IPS-20b (cell line): ENCODE results near the gene GPR137.

Source experiments
- H3K27ac ChIP-seq: one replicate; pipeline ENCODE4 v1.5.1; 2013; ENCODE audit warnings: low read length
- H3K27me3 ChIP-seq: 2 replicates; pipeline ENCODE4 v1.6.1; 2013; ENCODE audit warnings: mild to moderate bottlenecking, low read length, inconsistent platforms; ENCODE audit not compliant: insufficient read depth
- H3K36me3 ChIP-seq: 2 replicates; pipeline ENCODE4 v1.6.1; 2013; ENCODE audit warnings: low read depth, mild to moderate bottlenecking, inconsistent platforms, low read length, moderate library complexity; ENCODE audit not compliant: insufficient read depth
- H3K4me1 ChIP-seq: 2 replicates; pipeline ENCODE4 v1.6.1; 2013; ENCODE audit warnings: mild to moderate bottlenecking, control low read depth, inconsistent platforms, low read length, moderate library complexity; ENCODE audit not compliant: insufficient read depth
- H3K4me3 ChIP-seq: 2 replicates; pipeline ENCODE4 v1.5.1; 2013; ENCODE audit warnings: mild to moderate bottlenecking, low read length, inconsistent platforms
- H3K9ac ChIP-seq: 2 replicates; pipeline ENCODE4 v1.6.1; 2013; ENCODE audit warnings: low read depth, mild to moderate bottlenecking, inconsistent platforms, low read length, moderate library complexity
- H3K9me3 ChIP-seq: 2 replicates; pipeline ENCODE4 v1.6.1; 2013; ENCODE audit warnings: mild to moderate bottlenecking, low read depth, low read length, inconsistent platforms; ENCODE audit not compliant: insufficient read depth

The GPR137 gene, protein sequence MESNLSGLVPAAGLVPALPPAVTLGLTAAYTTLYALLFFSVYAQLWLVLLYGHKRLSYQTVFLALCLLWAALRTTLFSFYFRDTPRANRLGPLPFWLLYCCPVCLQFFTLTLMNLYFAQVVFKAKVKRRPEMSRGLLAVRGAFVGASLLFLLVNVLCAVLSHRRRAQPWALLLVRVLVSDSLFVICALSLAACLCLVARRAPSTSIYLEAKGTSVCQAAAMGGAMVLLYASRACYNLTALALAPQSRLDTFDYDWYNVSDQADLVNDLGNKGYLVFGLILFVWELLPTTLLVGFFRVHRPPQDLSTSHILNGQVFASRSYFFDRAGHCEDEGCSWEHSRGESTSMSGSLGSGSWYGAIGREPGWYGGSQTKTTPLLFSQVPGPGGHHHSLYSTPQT

DNA sequence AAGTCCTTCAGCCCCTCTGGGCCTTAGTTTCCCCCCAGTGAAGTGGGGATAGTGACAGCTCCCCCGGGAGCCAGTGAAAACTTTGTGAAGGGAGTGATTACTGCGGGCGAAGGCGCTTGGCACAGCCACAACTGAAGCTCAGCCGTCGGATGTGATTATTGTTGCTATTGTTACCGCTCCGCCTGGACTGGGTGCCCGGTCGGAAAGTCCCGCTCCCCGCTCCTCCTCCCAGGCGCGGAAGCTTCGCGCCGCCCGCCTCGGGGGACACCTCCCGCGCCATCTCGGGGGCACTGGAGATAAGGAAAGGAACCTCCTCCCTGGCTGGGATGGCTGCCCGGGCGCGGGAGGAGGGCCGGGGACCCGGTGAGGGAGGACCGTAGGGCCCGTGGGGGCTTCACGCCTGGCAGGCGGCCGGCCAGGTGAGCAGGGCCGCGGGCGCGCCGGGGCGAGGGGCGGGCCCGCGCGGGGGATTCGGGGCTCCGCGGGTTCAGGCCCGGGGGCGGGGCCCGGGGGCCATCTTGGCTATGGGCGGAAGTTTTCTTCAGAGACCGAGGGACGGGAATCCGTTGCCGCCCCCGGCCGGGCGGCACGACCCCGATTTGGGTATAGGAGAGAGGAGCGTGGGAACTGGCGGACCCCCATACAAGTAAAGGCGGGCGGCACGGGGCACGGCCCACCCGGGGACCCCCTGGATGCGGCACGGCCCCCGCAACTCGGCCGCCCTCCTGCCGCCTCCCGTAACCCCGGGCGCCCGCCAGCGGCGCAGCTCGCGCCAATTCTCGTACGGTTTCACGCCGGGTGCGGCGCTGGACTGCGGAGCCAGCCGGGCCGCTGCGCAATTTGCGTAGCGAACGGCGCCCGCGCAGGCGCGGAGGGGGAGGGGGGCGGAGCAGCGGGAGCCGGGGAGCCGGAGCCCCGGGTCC, at the start of gene GPR137:
TSS of gene GPR137 (plus strand) at position 887 of the 923 bp plus-strand sequence. CDS start 677 bp downstream, outside the sequence.
- Histone ChIP-seq H3K9ac (peak within 1 kb of the TSS; percentile 56; the same call in 1 of the 2 replicates), H3K27ac (no peak within 1 kb of the TSS), H3K4me3 (peak within 1 kb of the TSS; percentile 82)

DNA sequence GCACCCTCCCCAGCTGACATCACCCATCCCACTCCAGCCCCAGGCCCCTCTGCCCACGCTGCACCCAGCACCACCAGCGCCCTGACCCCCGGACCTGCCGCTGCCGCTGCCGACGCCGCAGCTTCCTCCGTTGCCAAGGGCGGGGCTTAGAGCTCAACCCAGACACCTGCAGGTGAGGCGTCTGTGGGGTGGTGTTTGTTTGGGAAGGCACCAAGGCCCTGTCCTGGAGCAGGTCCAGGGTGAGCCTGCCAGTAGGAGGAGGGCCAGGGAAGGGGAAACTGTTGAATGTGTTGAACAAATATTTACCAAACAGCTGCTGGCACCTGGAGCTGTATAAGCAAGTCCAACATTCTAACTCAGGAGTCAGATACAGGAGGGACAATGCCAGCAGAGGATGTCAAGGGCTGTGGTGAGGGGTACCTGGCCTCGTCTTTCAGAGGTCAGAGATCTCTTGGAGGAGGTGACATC, 48.1 kb upstream of the GPR137 start:
- H3K27ac ChIP-seq, result no peak overlapping the region
- H3K4me1 ChIP-seq, result peaks cover 7% of the 10 kb centered on the region; the same call in 1 of the 2 replicates
- no peak overlapping the region for H3K9ac ChIP-seq
- H3K27me3 ChIP-seq, result peaks cover 20% of the 10 kb centered on the region
- no peaks in the 10 kb centered on the region for H3K9me3 ChIP-seq
- peaks cover 13% of the 10 kb centered on the region for H3K36me3 ChIP-seq
- no peak overlapping the region for H3K4me3 ChIP-seq

More for the DNA sequence above, at the start of gene GPR137:
- no peaks in the 10 kb centered on the region for H3K4me1 ChIP-seq
- no peaks in the 10 kb centered on the region for H3K36me3 ChIP-seq
- no peaks in the 10 kb centered on the region for H3K9me3 ChIP-seq
- H3K27me3 ChIP-seq, result peaks cover 25% of the 10 kb centered on the region

DNA sequence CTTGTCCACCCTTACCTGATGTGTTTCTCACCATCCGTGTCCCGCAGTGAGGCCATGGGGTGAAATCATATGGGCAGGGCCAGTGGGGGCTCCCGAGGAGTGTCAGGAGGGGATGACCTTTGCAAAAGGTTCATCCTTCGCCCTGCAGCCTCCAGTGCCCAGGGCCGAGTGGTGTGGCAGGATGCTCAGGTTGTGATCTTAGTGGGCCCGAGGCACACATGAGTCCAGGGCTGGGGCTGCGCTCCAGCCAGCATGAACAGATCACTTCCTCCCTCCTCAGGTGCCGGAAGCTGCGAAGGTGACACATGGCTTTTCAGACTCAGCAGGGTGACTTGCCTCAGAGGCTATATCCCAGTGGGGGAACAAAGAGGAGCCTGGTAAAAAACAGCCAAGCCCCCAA, 47.6 kb upstream of the GPR137 start:
- peaks cover 15% of the 10 kb centered on the region for H3K27me3 ChIP-seq
- peaks cover 7% of the 10 kb centered on the region; the same call in 1 of the 2 replicates for H3K4me1 ChIP-seq
- H3K4me3 ChIP-seq, result no peak overlapping the region
- no peaks in the 10 kb centered on the region for H3K9me3 ChIP-seq
- no peak overlapping the region for H3K27ac ChIP-seq
- no peak overlapping the region for H3K9ac ChIP-seq
- H3K36me3 ChIP-seq, result peaks cover 14% of the 10 kb centered on the region

DNA sequence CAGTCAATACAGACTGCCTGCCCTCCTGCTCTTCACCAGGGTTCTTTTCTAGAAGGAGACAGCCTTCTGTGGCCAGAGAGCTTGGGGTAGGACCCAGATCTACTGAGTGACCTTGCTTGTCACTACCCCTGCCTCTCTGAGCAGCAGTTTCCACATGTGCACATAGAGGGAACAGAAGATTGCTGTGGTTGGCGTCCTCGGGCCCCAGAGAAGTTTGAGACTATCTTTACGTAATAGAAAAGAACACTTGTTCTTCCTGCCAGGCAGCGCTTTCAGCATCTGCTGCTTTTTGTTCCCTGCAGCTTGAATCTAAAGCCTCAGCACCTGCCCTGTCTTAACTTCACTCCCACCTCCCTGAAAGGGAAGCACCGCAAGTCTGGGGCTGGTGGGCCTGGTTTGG, 46.6 kb upstream of the GPR137 start:
- peaks cover 6% of the 10 kb centered on the region; the same call in 1 of the 2 replicates for H3K27me3 ChIP-seq
- no peak overlapping the region for H3K4me3 ChIP-seq
- no peaks in the 10 kb centered on the region for H3K9me3 ChIP-seq
- H3K36me3 ChIP-seq, result peaks cover 23% of the 10 kb centered on the region
- H3K9ac ChIP-seq, result no peak overlapping the region
- no peak overlapping the region for H3K27ac ChIP-seq
- peaks cover 7% of the 10 kb centered on the region; the same call in 1 of the 2 replicates for H3K4me1 ChIP-seq

DNA sequence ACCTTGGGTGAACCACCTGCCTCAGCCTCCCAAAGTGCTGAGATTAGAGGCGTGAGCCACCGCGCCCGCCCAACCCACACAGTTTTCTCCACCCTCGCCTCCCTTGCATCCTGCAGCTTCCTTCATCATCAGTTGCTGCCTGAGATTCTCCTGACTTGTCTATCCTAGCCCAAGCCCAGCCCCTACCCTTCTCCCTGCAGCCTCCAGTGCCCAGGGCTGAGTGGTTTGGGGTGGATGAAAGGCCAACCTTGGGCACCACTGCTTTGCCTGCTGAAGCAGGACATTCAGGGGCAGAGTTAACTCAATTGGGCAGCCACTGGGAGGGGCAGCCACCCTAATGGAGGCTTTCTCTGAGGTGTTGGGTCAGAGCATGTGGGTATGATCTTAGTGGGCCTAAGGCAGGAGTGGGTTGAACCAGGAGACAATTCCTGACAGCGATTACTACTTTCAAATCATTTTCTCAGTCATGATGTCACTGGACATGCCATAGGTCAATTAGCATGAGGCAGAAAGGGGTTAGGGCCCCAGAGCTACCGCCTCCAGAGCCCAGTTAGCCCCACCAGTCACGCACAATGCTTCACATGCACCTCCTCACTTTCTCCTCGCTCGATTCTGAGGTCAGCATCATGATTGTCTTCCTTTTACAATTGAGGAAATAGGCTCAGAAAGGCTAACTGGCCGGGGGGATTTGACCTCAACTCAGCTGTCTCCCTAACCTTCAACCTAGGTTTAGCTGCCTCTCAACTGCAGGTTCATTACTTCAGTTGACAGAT, 45.8 kb upstream of the GPR137 start:
- Histone ChIP-seq H3K4me3 (peak overlapping the region; percentile 83), H3K4me1 (peaks cover 7% of the 10 kb centered on the region; the same call in 1 of the 2 replicates), H3K9me3 (no peaks in the 10 kb centered on the region), H3K36me3 (peaks cover 30% of the 10 kb centered on the region), H3K9ac (peak overlapping the region; percentile 87; the same call in 1 of the 2 replicates), H3K27me3 (peaks cover 5% of the 10 kb centered on the region; the same call in 1 of the 2 replicates), H3K27ac (no peak overlapping the region)

DNA sequence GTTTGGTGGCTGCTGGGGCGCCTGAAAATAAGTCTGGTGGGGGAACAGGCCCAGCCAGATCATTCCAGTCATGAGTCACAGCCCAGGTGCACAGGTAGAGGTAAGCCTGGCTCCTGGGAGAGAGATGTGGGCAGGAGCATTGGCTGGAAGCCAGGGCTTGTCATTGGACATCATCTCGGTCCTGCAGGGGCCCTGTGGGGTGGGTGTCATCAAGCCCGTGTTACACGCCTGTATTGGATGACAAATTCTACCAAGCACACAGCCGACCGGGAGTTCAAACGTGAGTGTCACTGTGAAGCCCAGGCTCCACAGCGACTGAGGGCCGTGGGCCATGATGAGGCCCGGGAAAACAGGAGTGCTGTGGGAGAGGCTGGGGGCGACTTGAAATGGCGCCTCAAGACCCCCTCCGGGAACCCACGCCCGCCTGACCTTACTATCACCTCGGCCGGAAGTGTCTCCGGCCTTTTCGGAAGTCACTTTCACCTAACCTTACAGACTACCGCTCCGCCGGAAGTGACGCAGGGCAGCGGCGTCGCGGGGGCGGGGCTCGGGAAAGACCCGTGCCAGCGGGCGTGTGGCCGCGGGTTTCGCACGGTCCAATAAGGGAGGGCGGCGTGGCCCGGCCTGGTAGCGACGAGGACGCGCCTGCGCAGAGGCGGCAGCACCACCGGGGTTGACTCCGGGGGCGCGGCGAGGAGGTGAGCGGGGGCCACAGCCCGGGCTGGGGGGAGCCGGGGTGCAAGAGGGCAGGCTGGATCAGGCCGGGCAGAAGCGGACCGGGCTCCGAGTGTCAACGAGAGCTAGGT, 45.0 kb upstream of the GPR137 start, which contains the start of gene FKBP2:
TSS of gene FKBP2 (plus strand) at position 661 of the 806 bp plus-strand sequence. CDS start 1,293 bp downstream, outside the sequence.
- Histone ChIP-seq H3K36me3 (peaks cover 34% of the 10 kb centered on the region), H3K4me3 (peak within 1 kb of the TSS; percentile 83), H3K9ac (peak within 1 kb of the TSS; percentile 92), H3K27me3 (no peaks in the 10 kb centered on the region), H3K9me3 (no peaks in the 10 kb centered on the region), H3K4me1 (0 out of 2 replicates have a peak, but pooled peaks cover 7% of the 10 kb centered on the region), H3K27ac (peak within 1 kb of the TSS; percentile 74)

DNA sequence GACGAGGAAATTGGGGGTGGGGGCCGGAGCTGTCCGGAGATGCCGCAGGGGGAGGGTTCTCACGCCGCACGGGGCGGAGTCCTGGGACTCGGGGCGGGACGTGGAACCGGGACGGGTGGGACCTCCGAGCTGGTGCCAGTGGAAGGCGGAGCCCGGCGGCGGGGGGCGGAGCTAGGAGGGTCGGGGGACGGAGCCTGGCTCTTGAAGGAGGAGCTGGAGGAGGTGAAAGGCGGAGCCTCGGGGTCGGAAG, 44.5 kb upstream of the GPR137 start:
- Histone ChIP-seq H3K4me3 (peak overlapping the region; percentile 83), H3K27ac (peak overlapping the region; percentile 21), H3K9me3 (no peaks in the 10 kb centered on the region), H3K27me3 (no peaks in the 10 kb centered on the region), H3K4me1 (0 out of 2 replicates have a peak, but pooled peaks cover 7% of the 10 kb centered on the region), H3K36me3 (peaks cover 34% of the 10 kb centered on the region), H3K9ac (peak overlapping the region; percentile 84; the same call in 1 of the 2 replicates)

DNA sequence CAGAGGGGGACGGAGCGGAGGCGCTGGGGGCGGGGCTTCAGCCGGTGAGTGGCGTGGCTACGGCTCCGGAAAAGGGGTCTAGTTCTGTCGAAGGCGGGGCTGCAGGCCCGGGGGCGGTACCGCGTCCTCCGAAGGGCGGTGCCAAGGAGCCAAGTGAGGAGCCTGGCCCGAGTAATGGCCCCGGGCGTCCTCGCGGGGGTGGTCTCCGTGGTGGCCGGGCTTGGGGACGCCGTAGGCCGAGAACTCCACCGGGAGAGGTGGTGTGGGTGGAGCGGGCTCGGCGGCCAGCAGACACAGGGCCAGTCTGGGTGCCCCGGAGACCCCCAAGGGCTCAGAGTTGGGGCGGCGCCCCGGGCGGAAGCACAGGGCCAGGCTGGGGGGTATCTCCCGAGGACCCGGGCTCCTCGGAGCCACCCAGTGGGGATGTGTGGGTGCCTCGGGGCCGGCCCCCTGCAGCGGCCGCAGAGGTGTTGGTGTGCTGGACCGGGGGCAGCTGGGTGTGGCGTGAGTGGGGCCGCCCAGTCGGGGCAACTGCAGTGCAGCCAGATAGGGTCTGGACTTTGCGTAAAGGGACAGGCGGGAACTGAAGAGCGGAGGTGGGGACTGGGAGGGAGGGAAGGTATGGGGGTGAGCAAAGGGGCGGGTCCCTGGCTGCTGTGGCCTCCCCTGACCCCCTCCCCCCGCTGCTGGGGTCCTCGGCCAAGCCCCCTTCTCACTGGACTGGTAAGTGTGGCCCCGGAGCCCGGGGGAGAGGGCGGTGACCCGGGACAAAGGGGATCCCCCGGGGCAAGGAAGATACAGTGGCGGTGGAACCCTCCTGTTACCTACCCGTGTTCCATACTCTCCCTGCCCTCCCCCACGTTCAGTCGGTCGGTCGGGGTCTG, 43.9 kb upstream of the GPR137 start:
- Histone ChIP-seq H3K4me1 (0 out of 2 replicates have a peak, but pooled peaks cover 7% of the 10 kb centered on the region), H3K36me3 (peaks cover 34% of the 10 kb centered on the region)

DNA sequence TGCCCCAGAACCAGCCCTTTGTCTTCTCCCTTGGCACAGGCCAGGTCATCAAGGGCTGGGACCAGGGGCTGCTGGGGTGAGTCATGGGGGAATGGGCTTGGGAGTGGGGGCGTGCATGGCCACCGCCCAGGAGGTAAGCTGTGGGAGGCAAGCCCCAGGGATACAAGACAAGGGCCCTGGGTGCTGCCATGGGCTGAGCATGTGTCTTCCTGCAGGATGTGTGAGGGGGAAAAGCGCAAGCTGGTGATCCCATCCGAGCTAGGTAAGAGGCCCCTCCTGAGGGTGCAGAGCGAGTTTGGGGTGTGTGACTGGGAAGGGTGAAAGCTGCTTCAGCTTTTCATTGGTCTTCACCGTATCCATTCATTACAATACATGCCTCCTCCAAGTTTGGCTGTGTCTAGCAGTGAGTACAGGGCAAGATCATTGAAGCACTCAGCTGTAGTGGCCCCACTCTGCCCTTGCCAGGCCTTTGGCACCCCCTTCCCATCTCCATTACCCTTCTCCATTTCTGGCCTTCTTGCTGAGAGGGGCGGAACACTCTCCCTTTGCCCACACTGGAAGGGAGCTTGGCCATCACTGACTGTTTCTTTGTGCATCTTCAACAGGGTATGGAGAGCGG, 42.3 kb upstream of the GPR137 start:
- Histone ChIP-seq H3K9ac (no peak overlapping the region), H3K4me3 (no peak overlapping the region), H3K9me3 (no peaks in the 10 kb centered on the region), H3K36me3 (peaks cover 28% of the 10 kb centered on the region), H3K4me1 (peaks cover 15% of the 10 kb centered on the region; the same call in 1 of the 2 replicates), H3K27me3 (no peaks in the 10 kb centered on the region), H3K27ac (no peak overlapping the region)

More for the DNA sequence above, 43.9 kb upstream of the GPR137 start:
- peak overlapping the region; percentile 92 for H3K9ac ChIP-seq
- H3K9me3 ChIP-seq, result no peaks in the 10 kb centered on the region
- no peaks in the 10 kb centered on the region for H3K27me3 ChIP-seq
- peak overlapping the region; percentile 83 for H3K4me3 ChIP-seq
- peak overlapping the region; percentile 74 for H3K27ac ChIP-seq
